HEK293 (cell line): ENCODE measurements around the gene PRDM10.

Source experiments
- CTCF ChIP-seq: fragments of 450-650 bp; formaldehyde crosslinking; IDR thresholded peaks from 2 replicates; pipeline ENCODE4 v1.5.1; 2016; ENCODE audit warnings: missing biosample characterization, missing genetic modification characterization
- KLF9 ChIP-seq: fragments of 450-650 bp; formaldehyde crosslinking; IDR thresholded peaks from 2 replicates; pipeline ENCODE4 v1.5.1; 2016; ENCODE audit warnings: missing biosample characterization, missing genetic modification characterization, low read depth
- ZNF148 ChIP-seq: fragments of 450-650 bp; formaldehyde crosslinking; IDR thresholded peaks from 2 replicates; pipeline ENCODE4 v1.5.0; 2017; ENCODE audit warnings: missing biosample characterization, missing genetic modification characterization, borderline replicate concordance
- ZNF324 ChIP-seq: fragments of 450-650 bp; formaldehyde crosslinking; IDR thresholded peaks from 2 replicates; pipeline ENCODE4 v1.5.1; 2016; ENCODE audit warnings: missing biosample characterization, missing genetic modification characterization

- no peak for TF ChIP-seq ZNF324 (tag by site-specific recombination)
- no peak for TF ChIP-seq KLF9
- no peak for TF ChIP-seq CTCF
- no peak for TF ChIP-seq ZNF148 (tag by site-specific recombination)
Measured at GRCh38 chr11:130047141-130047540, 44.5 kb upstream of the PRDM10 start.
